GM19351 (cell line): ENCODE data around the gene UBE2K.
"Not testable (repeated sequence)": the region's sequence is repeated elsewhere in the genome, so short reads cannot be mapped to it uniquely, and the experiment has no call there.

Experiments used
- ATAC-seq: cut with Tn5 transposase; IDR thresholded peaks from one replicate; pipeline ENCODE4 v1.9.1; 2021; ENCODE audit warnings: mild to moderate bottlenecking, moderate library complexity; ENCODE audit not compliant: unreplicated experiment

Gene UBE2K

DNA sequence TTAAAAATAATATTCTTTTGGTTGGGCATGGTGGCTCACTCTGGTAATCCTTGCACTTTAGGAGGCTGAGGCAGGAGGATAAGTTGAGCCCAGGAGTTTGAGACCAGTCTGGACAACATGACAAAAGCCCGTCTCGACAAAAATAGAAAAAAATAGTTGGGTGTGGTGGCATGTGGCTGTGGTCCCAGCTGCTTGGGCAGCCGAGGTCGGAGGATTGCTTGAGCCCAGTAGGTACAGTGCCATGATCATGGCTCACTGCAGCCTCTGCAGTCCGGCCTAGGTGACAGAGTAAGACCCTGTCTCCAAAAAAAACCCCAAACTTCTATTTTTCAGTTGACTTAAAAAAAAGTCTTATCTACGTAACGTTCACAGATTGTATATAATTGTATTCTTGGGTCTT is 23.9 kb downstream of the UBE2K start:
- ATAC-seq: no peak

DNA sequence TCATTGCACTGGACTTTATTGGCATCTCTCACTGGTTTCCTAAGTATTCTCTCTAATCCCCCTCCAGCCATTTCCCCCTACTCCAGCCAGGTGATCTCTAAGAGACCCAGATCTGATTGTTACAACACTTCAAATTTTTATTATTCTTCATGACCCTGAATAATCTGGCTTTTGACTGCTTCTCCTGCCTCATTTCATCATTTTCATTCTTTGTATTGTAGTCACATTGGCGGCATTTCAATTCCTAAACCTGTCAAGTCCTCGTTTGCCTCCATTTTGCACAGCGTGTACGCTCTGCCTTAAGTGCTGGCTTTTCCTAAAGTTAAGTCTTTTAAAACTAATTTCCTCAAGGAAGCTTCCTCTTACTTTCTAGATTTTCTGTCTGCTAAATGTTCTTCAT is 31.6 kb downstream of the UBE2K start:
- no peak for ATAC-seq

DNA sequence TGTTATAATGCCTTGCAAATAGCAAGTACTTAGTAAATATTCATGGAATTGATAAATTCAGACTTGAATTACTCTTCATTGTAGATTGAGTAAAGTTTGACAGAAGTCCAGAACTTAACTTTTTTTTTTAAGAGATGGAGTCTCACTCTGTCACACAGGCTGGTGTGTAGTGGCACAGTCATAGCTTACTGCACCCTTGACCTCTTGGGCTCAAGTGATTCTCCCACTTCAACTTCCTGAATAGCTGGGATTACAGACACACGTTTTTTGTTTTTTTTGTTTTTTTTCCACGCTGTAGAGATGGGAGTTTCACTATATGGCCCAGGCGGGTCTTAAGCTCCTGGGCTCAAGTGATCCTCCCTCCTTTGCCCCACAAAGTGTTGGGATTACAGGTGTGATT is 32.1 kb downstream of the UBE2K start:
- no peak for ATAC-seq

DNA sequence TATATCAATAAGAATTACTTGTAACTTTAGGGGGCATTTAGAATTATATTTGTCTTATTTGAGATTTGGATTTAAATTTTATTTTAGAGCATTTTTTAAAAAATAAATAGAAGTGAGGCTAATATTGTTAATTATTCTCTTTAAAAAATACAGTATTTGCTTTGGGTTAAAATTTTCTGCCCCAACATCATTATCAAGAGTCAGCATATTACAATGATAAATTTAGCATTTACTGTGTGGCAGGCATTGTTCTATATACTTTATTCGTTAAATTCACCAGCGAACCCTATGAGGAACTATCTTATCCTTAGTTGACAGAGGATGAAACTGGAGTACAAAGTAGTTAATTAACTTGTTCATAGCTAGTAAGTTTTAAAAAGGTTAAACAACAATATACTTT is 34.0 kb downstream of the UBE2K start:
- ATAC-seq: no peak

DNA sequence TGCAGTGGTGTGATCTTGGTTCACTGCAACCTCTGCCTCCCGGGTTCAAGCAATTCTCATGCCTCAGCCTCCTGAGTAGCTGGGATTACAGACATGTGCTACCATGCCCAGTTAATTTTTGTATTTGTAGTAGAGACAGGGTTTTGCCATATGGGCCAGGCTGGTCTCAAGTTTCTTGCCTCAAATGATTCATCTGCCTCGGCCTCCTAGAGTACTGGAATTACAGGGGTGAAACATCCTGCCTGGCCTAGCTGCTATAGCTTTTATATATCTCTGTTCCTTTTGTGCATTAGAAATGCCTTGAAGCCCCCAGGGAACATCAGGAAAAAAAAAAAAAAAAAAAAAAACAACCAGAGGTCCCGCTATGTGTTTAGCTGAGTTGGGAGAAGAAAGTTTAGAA is 34.8 kb downstream of the UBE2K start:
- ATAC-seq: no peak

DNA sequence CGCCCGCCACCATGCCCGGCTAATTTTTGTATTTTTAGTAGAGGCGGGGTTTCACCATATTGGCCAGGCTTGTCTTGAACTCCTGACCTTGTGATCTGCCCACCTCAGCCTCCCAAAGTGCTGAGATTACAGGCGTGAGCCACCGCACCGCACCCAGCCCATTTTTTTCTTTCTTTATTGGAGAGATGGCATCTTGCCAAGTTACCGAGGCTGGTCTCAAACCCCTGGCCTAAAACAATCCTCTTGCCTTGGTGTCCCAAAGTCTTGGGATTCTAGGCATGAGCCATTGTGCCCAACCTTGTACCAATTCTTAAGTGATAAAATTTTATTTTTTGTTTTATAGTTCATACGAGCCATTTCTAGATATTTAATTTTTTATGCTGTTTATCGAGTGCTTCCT is 41.7 kb downstream of the UBE2K start:
- not testable (repeated sequence) for ATAC-seq

DNA sequence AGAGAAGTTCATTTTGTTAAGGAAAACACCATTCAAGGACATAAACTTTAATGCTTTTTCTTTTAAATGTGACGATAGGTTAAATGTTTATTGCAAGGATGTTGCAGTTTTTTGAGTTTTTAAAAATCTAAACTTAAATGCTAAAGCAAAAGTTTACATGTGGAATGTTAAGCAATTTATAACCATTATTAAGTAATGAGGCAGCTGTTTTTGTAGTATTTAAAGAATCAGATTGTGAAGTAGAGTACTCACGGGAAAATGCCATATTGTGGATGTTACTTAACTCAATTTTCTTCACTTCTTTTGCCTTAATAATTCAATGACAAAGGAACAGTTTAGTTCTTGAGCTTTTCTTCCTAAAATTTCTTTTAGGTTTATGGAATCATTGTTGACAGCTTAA is 43.5 kb downstream of the UBE2K start:
- no peak for ATAC-seq

DNA sequence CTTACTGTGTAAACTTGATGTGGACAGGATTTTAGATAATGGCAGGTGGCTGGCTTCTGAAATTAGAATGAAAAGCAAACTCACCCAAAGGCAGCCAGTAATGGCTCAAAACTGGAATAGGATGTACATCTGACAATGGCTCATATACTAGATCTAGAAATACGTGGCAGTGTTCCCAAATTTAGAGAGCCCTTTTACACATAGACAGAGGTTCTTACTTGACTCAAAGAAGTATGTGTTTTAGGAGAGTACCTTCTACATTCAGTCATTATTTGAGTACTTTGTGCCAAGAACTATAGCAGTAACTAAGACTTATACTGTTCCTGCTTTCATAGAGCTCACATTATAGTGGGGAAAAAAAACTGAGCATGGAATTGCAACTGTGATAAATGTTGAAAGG is 48.0 kb downstream of the UBE2K start:
- ATAC-seq: no peak

DNA sequence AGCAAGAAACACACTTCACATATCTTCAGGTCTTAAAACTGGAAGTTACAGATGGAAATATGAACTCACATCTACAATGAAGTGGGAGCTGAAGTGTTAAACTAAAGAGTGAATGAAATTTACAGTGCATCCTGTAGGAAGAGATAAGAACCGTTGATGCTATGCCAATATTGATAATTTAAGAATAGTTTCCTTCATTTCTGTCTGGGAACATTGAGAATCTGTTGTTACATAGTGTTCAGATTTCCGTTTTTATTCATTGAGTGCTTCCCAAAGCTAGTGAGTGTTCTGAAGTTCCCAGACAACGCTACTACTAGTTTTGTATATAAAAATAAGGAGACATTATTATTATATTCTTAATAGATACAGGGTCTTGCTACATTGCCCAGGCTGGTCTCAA is 52.3 kb downstream of the UBE2K start:
- ATAC-seq: no peak

DNA sequence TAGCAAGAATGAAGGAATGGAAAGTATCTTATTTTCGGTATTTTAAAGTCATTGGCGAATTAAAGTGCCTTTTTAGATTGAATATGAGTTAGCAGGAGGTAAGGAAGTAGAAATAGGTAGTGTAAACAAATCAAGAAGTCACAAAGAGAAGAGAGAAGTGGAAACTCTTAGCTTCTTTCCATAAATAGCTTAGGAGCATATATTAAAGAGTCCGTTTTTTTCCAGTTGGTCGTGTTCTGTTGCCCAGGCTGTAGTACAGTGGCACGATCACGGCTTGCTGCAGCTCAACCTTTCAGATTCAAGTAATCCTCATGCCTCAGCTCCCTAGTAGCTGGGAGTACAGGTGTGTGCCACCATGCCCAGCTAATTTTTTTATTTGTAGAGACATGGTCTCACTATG is 56.4 kb downstream of the UBE2K start:
- no peak for ATAC-seq

DNA sequence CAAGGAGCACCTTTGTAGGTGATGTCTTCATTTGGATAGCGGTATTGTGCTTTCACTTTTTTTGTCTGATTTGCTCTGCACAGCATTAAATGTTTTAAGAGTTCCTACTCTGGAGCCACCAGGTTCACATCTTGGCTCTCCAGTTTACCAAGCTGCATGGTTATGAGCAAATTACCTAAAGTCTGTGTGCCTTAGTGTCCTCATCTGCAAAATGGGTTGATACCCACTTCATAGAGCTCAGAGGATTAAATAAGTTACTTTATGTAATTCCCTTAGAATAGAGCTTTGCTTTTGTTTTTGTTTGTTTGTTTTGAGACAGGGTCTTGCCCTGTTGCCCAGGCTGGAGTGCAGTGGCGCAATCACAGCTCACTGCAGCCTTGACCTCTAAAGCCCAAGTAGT is 58.2 kb downstream of the UBE2K start:
- ATAC-seq: no peak

DNA sequence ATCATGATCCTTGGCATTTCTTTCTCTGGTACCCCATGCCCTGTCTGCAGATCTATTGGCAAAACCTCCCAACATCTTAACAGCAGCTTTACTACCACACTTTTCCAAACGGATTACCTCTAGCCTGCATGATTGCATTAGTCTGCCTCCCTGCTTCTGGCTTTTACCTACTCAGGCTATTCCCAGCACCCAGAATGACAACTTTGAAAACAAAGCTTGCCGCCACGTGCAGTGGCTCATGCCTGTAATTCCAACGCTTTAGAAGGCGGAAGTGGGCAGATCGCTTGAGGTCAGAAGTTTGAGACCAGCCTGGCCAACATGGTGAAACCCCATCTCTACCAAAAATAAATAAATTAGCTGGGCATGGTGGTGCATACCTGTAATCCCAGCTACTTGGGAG is 60.2 kb downstream of the UBE2K start:
- ATAC-seq: no peak

DNA sequence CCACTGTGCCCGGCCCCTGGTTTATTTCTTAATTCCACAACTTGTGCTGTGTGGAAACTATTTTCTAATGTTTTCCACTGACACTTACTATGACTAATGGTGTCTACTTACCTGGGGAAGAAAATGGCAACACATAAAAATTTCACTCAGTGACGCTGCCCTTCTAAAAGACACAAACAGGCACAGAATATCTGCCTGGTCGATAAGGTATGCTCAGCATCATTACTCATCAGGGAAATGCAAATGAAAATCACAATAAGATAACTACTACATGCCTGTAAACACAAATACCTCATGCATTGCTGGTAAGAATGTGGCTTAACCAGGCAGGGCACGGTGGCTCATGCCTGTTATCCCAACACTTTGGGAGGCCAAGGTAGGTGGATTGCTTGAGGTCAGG is 61.6 kb downstream of the UBE2K start:
- no peak for ATAC-seq

DNA sequence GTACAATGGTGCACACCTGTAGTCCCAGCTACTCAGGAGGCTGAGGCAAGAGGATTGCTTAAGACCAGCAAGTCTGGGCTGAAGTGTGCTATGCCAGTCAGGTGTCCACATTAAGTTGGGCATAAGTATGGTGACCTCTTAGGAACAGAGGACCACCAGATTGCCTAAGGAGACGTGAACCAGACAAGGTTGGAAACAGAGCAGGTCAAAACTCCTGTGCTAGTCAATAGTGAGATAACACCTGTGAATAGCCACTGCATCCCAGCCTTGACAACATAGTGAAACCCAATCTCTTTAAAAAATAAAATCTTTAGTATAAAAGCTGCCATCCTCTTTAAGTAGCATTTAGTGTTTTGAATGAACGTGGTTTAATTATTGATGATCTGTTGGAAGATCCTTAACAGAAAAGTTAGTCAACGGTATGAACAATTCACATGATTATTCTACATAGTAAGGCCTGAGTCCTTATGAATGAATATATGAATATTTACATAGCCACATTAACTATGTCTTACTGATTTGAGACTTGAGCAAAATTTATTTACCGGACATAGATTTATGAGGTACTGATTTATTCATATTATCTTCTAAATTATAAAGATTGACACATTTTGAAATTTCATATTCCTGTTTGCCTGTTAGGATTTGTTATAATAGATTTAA is 63.2 kb downstream of the UBE2K start:
- ATAC-seq: no peak

DNA sequence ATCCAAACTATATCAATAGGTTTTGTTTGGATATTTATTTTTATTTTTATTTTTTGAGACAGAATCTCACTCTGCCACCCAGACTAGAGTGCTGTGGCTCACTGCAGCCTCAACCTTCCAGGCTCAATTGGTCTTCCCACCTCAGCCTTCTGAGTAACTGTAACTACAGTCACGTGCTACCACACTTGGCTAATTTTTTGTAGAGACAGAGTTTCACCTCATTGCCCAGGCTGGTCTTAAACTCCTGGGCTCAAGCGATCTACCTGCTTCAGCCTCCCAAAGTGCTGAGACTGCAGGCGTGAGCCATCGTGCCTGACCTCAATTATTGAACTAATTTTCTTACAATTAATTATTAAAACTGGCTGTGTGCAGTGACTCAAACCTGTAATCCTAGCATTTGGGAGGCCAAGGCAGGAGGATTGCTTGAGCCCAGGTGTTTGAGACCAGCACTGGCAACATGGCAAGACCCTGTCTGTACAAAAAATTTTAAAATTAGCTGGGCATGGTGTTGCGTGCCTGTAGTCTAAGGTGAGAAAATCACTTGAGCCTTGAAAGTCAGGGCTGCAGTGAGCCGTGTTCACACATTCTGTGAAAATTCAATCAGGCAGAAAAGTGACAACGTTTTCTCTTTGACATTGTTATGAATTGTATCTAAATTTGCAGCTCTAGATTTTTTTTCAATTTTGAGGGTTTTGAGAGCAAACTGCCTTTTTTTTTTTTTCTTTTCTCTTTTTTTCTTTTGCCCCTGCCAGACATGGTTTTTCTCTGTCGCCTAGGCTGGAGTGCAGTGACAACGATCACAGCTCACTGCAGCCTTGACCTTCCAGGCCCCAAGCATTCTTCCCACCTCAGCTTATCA is 66.0 kb downstream of the UBE2K start:
- ATAC-seq: peak; percentile 73

DNA sequence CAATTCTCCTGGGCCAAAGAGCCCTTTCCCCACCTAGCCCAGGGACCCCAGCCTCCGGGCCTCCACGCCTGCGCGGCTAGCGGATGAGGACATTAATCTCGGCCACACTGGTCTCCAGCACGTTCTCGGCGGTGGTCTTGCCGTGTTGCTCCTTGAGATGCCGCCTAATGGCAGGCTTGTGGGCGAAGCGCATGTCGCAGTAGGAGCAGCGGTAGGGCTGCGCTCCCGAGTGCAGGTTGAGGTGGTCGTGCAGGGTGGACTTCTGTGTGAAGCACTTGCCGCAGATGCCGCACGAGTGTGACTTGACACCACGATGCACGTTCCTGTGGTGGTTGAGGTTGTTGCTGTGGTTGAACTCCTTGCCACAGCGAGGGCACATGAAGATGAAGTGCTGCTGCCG is 72.1 kb downstream of the UBE2K start:
- no peak for ATAC-seq

DNA sequence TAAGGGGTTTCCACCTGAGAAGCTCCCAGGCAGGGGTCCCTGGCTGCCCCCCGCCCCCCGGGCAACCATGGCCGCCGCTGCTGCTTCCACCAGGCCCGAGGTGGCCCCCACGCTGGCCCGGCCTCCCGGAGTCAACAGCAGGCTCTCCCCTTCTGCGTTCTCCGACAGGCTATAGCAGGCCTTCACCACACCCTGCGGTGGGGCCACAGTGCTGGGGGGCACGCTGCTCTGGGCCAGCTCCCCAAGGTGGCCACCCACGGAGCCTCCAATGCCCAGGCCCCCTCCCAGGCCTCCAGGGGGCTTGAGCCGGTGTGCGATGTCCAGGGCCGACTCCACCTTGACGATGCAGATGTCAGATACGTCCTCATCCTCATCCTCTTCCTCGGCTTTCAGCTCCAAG is 72.5 kb downstream of the UBE2K start:
- ATAC-seq: no peak

DNA sequence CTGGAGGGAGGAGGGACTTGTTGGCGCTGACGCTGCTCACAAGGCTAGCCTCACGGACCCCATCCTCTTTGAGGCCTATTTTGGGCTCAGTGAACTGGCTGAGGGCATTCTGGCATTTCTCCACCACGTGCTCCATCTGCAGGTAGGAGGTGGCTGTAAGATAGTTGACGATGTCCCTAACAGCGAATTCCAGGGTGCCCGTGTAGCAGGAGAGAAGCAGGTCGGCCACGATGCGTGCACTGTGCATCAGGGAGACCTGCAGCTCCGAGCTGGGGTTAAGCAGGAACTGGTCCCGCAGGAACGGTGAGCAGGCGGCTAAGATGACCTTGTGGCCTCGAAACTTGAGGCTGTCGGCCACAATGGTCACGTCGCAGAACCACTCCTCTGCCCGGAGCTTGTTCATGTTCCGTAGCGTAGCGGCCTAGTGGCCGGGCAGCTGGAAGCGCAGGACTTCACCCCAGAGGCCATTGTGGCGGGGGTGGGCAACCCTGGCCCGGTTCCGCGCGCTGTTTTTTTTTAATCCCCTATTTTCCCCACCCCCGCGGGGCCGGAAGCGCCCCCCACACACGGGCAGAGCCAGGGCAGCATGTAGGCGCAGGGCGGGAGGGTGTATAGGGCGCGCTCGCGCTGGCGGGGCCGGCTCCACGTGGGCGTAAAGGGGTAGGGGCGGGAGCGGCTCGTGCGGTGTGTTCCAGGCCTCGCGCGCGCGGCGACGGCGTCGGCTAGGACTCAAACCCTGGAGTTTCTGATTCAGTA is 73.2 kb downstream of the UBE2K start:
- ATAC-seq: no peak

DNA sequence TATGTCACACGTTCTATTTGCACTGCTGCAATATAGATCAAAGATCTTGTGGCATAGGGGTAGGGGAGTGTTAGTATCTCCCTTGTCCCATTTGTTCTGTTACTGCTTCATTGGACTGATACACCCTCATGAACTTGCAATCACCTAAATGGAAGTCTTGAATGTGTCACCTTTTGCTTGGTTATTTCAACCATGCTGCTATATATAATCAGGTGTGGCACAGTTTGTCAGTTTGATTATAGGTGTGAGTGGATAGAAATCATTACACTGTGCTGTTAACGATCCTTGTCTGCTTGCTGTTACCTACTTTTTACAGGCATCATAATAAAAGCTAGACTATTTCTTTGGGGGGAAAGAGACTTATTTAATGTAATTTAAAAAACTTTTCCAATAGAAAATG is 84.1 kb downstream of the UBE2K start:
- ATAC-seq: not testable (repeated sequence)

DNA sequence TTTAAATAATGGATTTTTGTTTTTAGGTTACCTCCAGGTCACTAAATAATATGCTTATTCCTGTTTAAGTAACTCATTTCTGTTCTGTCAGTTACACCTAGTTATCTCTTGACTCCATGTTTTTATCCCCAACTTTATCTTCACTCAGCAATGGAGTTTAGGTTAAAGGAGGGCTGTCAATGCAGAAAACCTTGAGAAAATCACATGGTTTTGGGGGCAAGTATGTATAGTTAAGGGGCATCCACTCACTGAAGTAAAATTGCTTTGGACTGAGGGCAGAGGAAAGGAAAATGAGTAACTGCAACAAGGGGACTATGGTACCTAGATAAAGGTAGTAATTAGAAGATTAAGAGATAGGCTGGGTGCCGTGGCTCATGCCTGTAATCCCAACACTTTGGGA is 87.1 kb downstream of the UBE2K start:
- no peak for ATAC-seq

DNA sequence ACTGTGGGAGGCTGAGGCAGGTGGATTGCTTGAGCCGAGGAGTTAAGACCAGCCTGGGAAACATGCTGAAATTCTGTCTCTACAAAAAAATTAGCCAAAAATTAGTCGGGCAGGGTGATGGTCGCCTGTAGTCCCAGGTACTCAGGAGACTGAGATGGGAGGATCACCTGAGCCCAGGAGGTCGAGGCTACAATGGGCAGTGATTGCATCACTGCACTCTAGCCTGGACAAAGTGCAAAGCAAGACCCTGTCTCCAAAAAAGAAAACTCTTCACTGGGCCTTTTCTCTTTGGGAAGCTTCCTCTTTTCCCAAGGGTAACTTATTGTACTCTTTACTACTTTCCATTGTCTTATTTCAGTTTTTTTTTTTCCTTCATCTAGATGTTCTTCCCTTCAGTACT is 88.9 kb downstream of the UBE2K start:
- ATAC-seq: no peak

DNA sequence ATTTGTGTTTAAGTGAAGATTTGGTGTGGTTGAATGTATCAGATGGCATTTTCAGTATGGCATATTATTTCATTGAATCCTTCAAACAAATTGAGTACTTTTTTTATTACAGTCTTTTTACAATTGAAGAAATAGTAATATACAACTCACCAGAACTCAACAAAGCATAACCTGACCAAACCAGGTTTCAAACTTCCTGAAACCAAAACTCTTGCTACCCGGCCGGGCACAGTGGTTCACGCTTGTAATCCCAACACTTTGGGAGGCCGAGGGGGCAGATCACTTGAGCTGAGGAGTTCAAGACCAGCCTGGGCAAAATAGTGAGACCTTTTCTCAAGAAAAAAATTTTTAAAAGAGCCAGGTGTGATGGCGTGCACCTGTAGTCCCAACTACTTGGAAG is 94.2 kb downstream of the UBE2K start:
- ATAC-seq: no peak
